Kidney capillary endothelial cell (primary cell): ENCODE data around the gene LUM.

Experiments used
- DNase-seq: peaks from one replicate; pipeline ENCODE4 v3.0.0-alpha.2; 2018; ENCODE audit warnings: low spot score

The LUM gene

GRCh38 chr12:91074154-91074709, 37.1 kb downstream of the LUM start:
- no peak for DNase-seq

GRCh38 chr12:91073426-91073825, 37.9 kb downstream of the LUM start:
- no peak for DNase-seq

- DNase-seq = no peak
Observed at GRCh38 chr12:91072931-91073330, 38.4 kb downstream of the LUM start.

- DNase-seq = no peak
Observed at GRCh38 chr12:91070936-91071335, 40.4 kb downstream of the LUM start.

GRCh38 chr12:91065396-91065795, 45.9 kb downstream of the LUM start:
- no peak for DNase-seq

- DNase-seq = no peak
Observed at GRCh38 chr12:91064640-91065039, 46.7 kb downstream of the LUM start.

- DNase-seq = no peak
Observed at GRCh38 chr12:91061091-91061490, 50.2 kb downstream of the LUM start.

GRCh38 chr12:91059211-91059610, 52.1 kb downstream of the LUM start:
- no peak for DNase-seq

- no peak for DNase-seq
Observed at GRCh38 chr12:91058786-91059185, 52.5 kb downstream of the LUM start.

- no peak for DNase-seq
Observed at GRCh38 chr12:91057368-91058165, 53.7 kb downstream of the LUM start, which contains the start of gene KERA. KERA (minus strand) TSS chr12:91058024; CDS start chr12:91056281, 1,743 bp downstream.

GRCh38 chr12:91056488-91056887, 54.8 kb downstream of the LUM start:
- no peak for DNase-seq

GRCh38 chr12:91055976-91056375, 55.3 kb downstream of the LUM start:
- DNase-seq = no peak

GRCh38 chr12:91053951-91054715, 57.2 kb downstream of the LUM start:
- DNase-seq = no peak
